OCI-LY3 (cell line): ENCODE results near the gene RAC3.

ENCODE experiments used
- H2AFZ ChIP-seq: fragments of 200-600, 300-600 bp; shearing (Covaris generic); 2 replicates; pipeline ENCODE4 v1.6.0; 2014; ENCODE audit warnings: antibody characterized with exemption, low read depth, low read length
- H3K27ac ChIP-seq: fragments of 200-600, 300-600 bp; sonication (generic); 2 replicates; pipeline ENCODE4 v1.5.1; 2014; ENCODE audit warnings: mild to moderate bottlenecking, low read length, moderate library complexity, mixed read lengths
- H3K27me3 ChIP-seq: fragments of 200-600, 300-600 bp; sonication (generic); 2 replicates; pipeline ENCODE4 v1.6.1; 2014; ENCODE audit warnings: low read depth, low read length, mixed read lengths
- H3K36me3 ChIP-seq: fragments of 200-600, 300-600 bp; sonication (generic); replicated peaks from 2 replicates; pipeline ENCODE3; 2014; ENCODE audit warnings: low read depth, low read length, mixed read lengths
- H3K4me1 ChIP-seq: fragments of 300-600, 200-600 bp; sonication (generic); 2 replicates; pipeline ENCODE4 v1.6.1; 2014; ENCODE audit warnings: low read length, mixed read lengths
- H3K4me2 ChIP-seq: fragments of 200-600, 300-600 bp; sonication (generic); 2 replicates; pipeline ENCODE4 v1.6.1; 2014; ENCODE audit warnings: low read length, mixed read lengths
- H3K4me3 ChIP-seq: fragments of 300-600, 200-600 bp; sonication (generic); 2 replicates; pipeline ENCODE4 v1.5.1; 2014; ENCODE audit warnings: antibody characterized with exemption, mild to moderate bottlenecking, low read length, moderate library complexity
- H3K79me2 ChIP-seq: fragments of 300-600, 200-600 bp; shearing (Covaris generic); 2 replicates; pipeline ENCODE4 v1.6.1; 2014; ENCODE audit warnings: mild to moderate bottlenecking, low read length, mixed read lengths
- H3K9ac ChIP-seq: fragments of 300-600, 200-600 bp; shearing (Covaris generic); 2 replicates; pipeline ENCODE4 v1.6.0; 2014; ENCODE audit warnings: mild to moderate bottlenecking, low read length, moderate library complexity
- H3K9me3 ChIP-seq: fragments of 200-600, 300-600 bp; shearing (Covaris generic); 2 replicates; pipeline ENCODE4 v1.6.1; 2014; ENCODE audit warnings: low read length, mixed read lengths; ENCODE audit not compliant: insufficient read depth
- H4K20me1 ChIP-seq: fragments of 200-600, 300-600 bp; sonication (generic); 2 replicates; pipeline ENCODE4 v1.6.1; 2016; ENCODE audit warnings: low read length, mixed read lengths; ENCODE audit not compliant: insufficient read depth
- CTCF ChIP-seq: fragments of 200-600, 300-600 bp; sonication (generic); IDR thresholded peaks from 2 replicates; pipeline ENCODE4 v1.5.1; 2014; ENCODE audit warnings: antibody characterized with exemption, low read length, low read depth
- EZH2phosphoT487 ChIP-seq: fragments of 200-600 bp; shearing (Covaris generic); IDR thresholded peaks from 2 replicates; pipeline ENCODE4 v1.6.1; 2018; ENCODE audit warnings: antibody characterized with exemption, mixed run types, low read depth

The RAC3 gene

GRCh38 chr17:82031303-82031884, at the start of gene RAC3:
Gene RAC3, plus strand, starts transcription at chr17:82031678. Its CDS starts 84 bp downstream, at chr17:82031762.
- Histone ChIP-seq H2AFZ (no peak within 1 kb of the TSS), H3K9ac (peak within 1 kb of the TSS; percentile 19; the same call in 1 of the 2 replicates), H3K36me3 (peaks cover 5% of the 10 kb centered on the region), H3K9me3 (no peaks in the 10 kb centered on the region), H3K79me2 (peaks cover 1% of the 10 kb centered on the region), H3K4me1 (peaks cover 25% of the 10 kb centered on the region), H3K4me2 (peak within 1 kb of the TSS; percentile 69), H4K20me1 (no peaks in the 10 kb centered on the region; the same call in 1 of the 2 replicates), H3K27me3 (no peaks in the 10 kb centered on the region), H3K27ac (no peak within 1 kb of the TSS), H3K4me3 (peak within 1 kb of the TSS; percentile 73)
- TF ChIP-seq CTCF (no peak), EZH2phosphoT487 (no peak)

GRCh38 chr17:81983011-81983638, 48.4 kb upstream of the RAC3 start:
- no peak overlapping the region for H3K27ac ChIP-seq
- H4K20me1 ChIP-seq: no peaks in the 10 kb centered on the region
- no peak overlapping the region for H3K4me3 ChIP-seq
- peaks cover 4% of the 10 kb centered on the region; the same call in 1 of the 2 replicates for H3K4me1 ChIP-seq
- H3K79me2 ChIP-seq: peaks cover 4% of the 10 kb centered on the region; the same call in 1 of the 2 replicates
- H3K27me3 ChIP-seq: no peaks in the 10 kb centered on the region
- H3K9me3 ChIP-seq: no peaks in the 10 kb centered on the region
- no peak overlapping the region for H3K4me2 ChIP-seq
- H3K36me3 ChIP-seq: peaks cover 12% of the 10 kb centered on the region
- TF ChIP-seq EZH2phosphoT487 (no peak), CTCF (no peak)
- H2AFZ ChIP-seq: no peak overlapping the region
- H3K9ac ChIP-seq: no peak overlapping the region

- Histone ChIP-seq H3K27ac (no peak overlapping the region), H3K9ac (no peak overlapping the region), H3K79me2 (no peaks in the 10 kb centered on the region), H3K9me3 (no peaks in the 10 kb centered on the region), H3K4me3 (no peak overlapping the region), H2AFZ (no peak overlapping the region), H4K20me1 (no peaks in the 10 kb centered on the region), H3K4me2 (no peak overlapping the region), H3K27me3 (no peaks in the 10 kb centered on the region), H3K36me3 (peaks cover 12% of the 10 kb centered on the region), H3K4me1 (no peaks in the 10 kb centered on the region)
- TF ChIP-seq CTCF (no peak), EZH2phosphoT487 (no peak)
Measured at GRCh38 chr17:81983639-81984373, 47.7 kb upstream of the RAC3 start.

- H3K9ac ChIP-seq: no peak overlapping the region
- TF ChIP-seq CTCF (no peak), EZH2phosphoT487 (no peak)
Measured at GRCh38 chr17:81984773-81985410, 46.6 kb upstream of the RAC3 start.

More at GRCh38 chr17:81984773-81985410, 46.6 kb upstream of the RAC3 start:
- no peaks in the 10 kb centered on the region for H4K20me1 ChIP-seq
- H3K4me3 ChIP-seq: no peak overlapping the region
- H3K36me3 ChIP-seq: peaks cover 12% of the 10 kb centered on the region
- H3K4me2 ChIP-seq: no peak overlapping the region
- no peaks in the 10 kb centered on the region for H3K9me3 ChIP-seq
- H2AFZ ChIP-seq: no peak overlapping the region
- H3K79me2 ChIP-seq: no peaks in the 10 kb centered on the region
- H3K27me3 ChIP-seq: no peaks in the 10 kb centered on the region
- no peaks in the 10 kb centered on the region for H3K4me1 ChIP-seq
- H3K27ac ChIP-seq: no peak overlapping the region
